Panc1 (cell line): ENCODE measurements around the gene TMEM87B. TPM values are rescaled to one million over a fixed set of nuclear protein-coding genes. Genes with fewer than 3 reads are reported as not detected.

Source experiments
- ATAC-seq: fragments of 200-7000 bp; cut with Tn5 transposase; 2 replicates; pipeline ENCODE4 v1.9.1; 2020; ENCODE audit warnings: mild to moderate bottlenecking, moderate library complexity
- BruUV-seq: library from RNA; stranded (reverse); fragments of 400-500 nt; replicated peaks from 2 replicates; lab custom pipeline; 2021; lab: Mats Ljungman, UMichigan
- CTCF ChIA-PET: fragments of 300-600 bp; sonication (Branson Sonifier 250); formaldehyde crosslinking; loops from one replicate; lab custom pipeline; 2022; ENCODE audit warnings: antibody characterized with exemption; lab: Charles Lee
- POLR2A ChIA-PET: fragments of 300-600 bp; sonication (Branson Sonifier 250); formaldehyde crosslinking; loops from one replicate; lab custom pipeline; 2022; ENCODE audit warnings: antibody characterized with exemption; lab: Charles Lee
- DNase-seq: peaks from one replicate; pipeline ENCODE4 v3.0.0-alpha.2; 2010; ENCODE audit warnings: low read depth, low spot score
- H3K27ac ChIP-seq: 2 replicates; pipeline ENCODE4 v1.5.1; 2011; ENCODE audit warnings: mild to moderate bottlenecking, low read length, inconsistent platforms
- H3K27me3 ChIP-seq: fragments of 200-500 bp; sonication (Bioruptor generic); 2 replicates; pipeline ENCODE4 v1.6.0; 2014; ENCODE audit warnings: low read length, inconsistent platforms; ENCODE audit not compliant: control insufficient read depth, insufficient read depth
- H3K36me3 ChIP-seq: fragments of 200-500 bp; sonication (Bioruptor generic); 2 replicates; pipeline ENCODE4 v1.5.1; 2014; ENCODE audit warnings: inconsistent platforms, mild to moderate bottlenecking, low read length, moderate library complexity; ENCODE audit not compliant: control insufficient read depth, insufficient read depth
- H3K4me1 ChIP-seq: 2 replicates; pipeline ENCODE4 v1.5.1; 2011; ENCODE audit warnings: inconsistent platforms, mild to moderate bottlenecking, low read length, moderate library complexity; ENCODE audit not compliant: control insufficient read depth, insufficient read depth
- H3K4me3 ChIP-seq, 2 experiments: 2 replicates each; pipeline ENCODE4 v1.5.1; 2011 to 2012; ENCODE audit warnings: low read depth in 2 of 2, low read length in 2 of 2, mild to moderate bottlenecking in 2 of 2, inconsistent platforms in 1 of 2, moderate library complexity in 1 of 2
- H3K9me3 ChIP-seq: fragments of 200-500 bp; sonication (Bioruptor generic); 2 replicates; pipeline ENCODE4 v1.5.1; 2014; ENCODE audit warnings: low read depth, mild to moderate bottlenecking, inconsistent platforms, low read length, moderate library complexity; ENCODE audit not compliant: control insufficient read depth, insufficient read depth
- SIN3A ChIP-seq: IDR thresholded peaks from 2 replicates; pipeline ENCODE4 v1.6.1; 2012; ENCODE audit warnings: low read depth, mild to moderate bottlenecking, low read length, moderate library complexity, borderline replicate concordance; ENCODE audit not compliant: insufficient read depth
- TCF7L2 ChIP-seq: IDR thresholded peaks from 2 replicates; pipeline ENCODE4 v1.6.1; 2011; ENCODE audit warnings: mild to moderate bottlenecking, low read depth, low read length, inconsistent platforms
- in situ Hi-C: cut with HindIII; loops from 2 replicates; pipeline ENCODE4 v1.10.0; 2016; ENCODE audit warnings: low sequenced_read_pairs, low pct_unique_long_range_greater_than_20kb
- intact Hi-C: fragments of 100-400 bp; cut with micrococcal nuclease; formaldehyde crosslinking; loops from one replicate; pipeline ENCODE4 v1.10.0; 2022; ENCODE audit not compliant: unreplicated experiment
- total RNA-seq: library from RNA; stranded (reverse); gene quantifications from one replicate; pipeline ENCODE4 v1.2.1, GENCODE V29; 2021; ENCODE audit not compliant: unreplicated experiment

The TMEM87B gene
- total RNA-seq, 1 experiment from 2014 or later = 22.8 TPM

DNA sequence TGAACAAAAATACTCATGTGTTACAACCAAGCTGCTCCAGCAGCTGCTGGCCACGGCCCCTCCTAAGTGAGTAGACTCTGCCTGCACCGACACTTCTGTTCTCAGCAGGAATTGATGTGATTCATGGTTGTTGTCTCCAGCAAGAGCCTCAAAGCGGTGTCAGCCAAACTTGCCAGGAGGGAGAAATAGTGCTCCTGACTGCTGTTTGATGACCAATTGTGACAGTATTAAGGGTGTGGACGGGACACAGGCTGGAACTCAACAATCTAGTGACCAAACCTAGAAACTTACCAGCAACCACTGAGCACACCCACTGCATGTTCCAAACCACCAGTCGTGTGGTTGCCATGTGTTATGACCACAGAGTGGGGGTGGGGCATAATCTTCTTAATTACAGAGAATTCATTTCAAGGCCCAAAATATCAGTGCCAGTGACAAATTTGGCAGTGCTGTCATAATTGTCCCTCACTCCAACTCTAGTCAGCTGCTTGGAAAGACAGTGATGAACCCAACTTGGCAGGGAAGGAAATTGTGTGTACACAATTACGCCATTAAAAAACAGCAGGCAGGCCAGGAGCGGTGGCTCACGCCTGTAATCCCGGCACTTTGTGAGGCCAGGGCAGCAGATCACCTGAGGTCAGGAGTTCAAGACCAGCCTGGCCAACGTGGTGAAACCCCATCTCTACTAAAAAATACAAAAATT is 113.5 kb downstream of the TMEM87B start:
- no peak for TF ChIP-seq SIN3A
- no peak for TF ChIP-seq TCF7L2
- Histone ChIP-seq H3K9me3 (no peaks in the 10 kb centered on the region), H3K4me1 (no peaks in the 10 kb centered on the region), H3K27ac (no peak overlapping the region), H3K27me3 (no peaks in the 10 kb centered on the region), H3K4me3 (no peak overlapping the region), H3K36me3 (no peaks in the 10 kb centered on the region)
- BruUV-seq = no TSS peak
- CTCF ChIA-PET = no interaction called here
- POLR2A ChIA-PET = no interaction called here
- DNase-seq (no peak), ATAC-seq (no peak)
- in situ Hi-C loops (no loop called here), intact Hi-C loops (no loop called here)

Other genes starting within 250 kb of the TMEM87B start
- gene ANAPC1, start 171.1 kb upstream of the TMEM87B start, total RNA-seq = 75.1 TPM
- 14.5 TPM for gene MERTK, start 156.7 kb upstream of the TMEM87B start, total RNA-seq
- 0.95 TPM for gene FBLN7, start 83.1 kb downstream of the TMEM87B start, total RNA-seq
- gene ZC3H8, start 199.8 kb downstream of the TMEM87B start, total RNA-seq = 4.4 TPM
- gene ZC3H6, start 220.3 kb downstream of the TMEM87B start, total RNA-seq = 5.3 TPM